ENCODE measurements around the gene KLF5.

DNA sequence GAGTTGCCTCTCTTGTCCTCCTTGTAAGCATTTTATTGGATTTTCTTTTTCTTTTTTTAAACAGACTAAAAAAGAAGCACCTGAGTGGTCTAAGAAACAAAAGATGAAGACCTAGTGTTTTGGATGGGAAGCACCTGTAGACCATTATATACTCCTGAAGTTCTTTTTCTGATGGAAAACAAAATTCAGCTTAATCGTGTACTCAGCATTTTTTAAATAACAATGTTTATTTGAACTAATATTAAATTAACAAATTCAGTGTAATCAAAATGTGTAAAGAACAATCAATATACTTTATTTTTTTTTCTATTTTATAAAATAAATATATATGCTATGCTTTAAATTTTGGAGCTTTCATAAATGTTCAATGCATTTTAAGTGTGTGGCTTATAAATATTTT is 43.0 kb upstream of the KLF5 start:
- TF ChIP-seq ZNF274 (IDR thresholded peaks at IDR 0.05; ENCODE audit: low read depth, low read length) (no peak), YY1 (IDR thresholded peaks at IDR 0.05; ENCODE audit: insufficient read depth, insufficient read length) (no peak), SUZ12 (IDR thresholded peaks at IDR 0.05; ENCODE audit: extremely low read depth, insufficient read depth, insufficient read length) (no peak)
